Heart left ventricle (tissue), 16 donors: ENCODE results near the gene MGAT4A. TPM values are rescaled to one million over a fixed set of nuclear protein-coding genes. Genes with fewer than 3 reads are reported as not detected.

Experiments used
- ATAC-seq, 4 donors: fragments of 200-7000 bp; cut with Tn5 transposase; one replicate each; pipeline ENCODE4 v1.9.1; 2020 to 2022; ENCODE audit warnings: moderate library complexity in 4 of 4, mild to moderate bottlenecking in 3 of 4, moderate number of reproducible peaks in 1 of 4
- DNase-seq, 5 donors: peaks; one replicate each; pipeline ENCODE4 v3.0.0-alpha.2; 2020
- H3K27ac ChIP-seq, 12 donors: fragments of 200-600 bp; sonication (generic) in 4 of 12; one replicate each; pipeline versions ENCODE4 v1.5.0 to v1.8.0; 2016 to 2022; ENCODE audit warnings: mild to moderate bottlenecking in 2 of 12
- H3K27me3 ChIP-seq, 9 donors: fragments of 200-600 bp; sonication (generic) in 2 of 9; one replicate each; pipeline versions ENCODE4 v1.5.1 to v1.8.0; 2016 to 2022; ENCODE audit warnings: mild to moderate bottlenecking in 3 of 9
- H3K36me3 ChIP-seq, 9 donors: fragments of 200-600 bp; sonication (generic) in 2 of 9; one replicate each; pipeline versions ENCODE4 v1.5.0 to v1.8.0; 2018 to 2022; ENCODE audit warnings: mild to moderate bottlenecking in 2 of 9
- H3K4me1 ChIP-seq, 12 donors: fragments of 200-600 bp; sonication (generic) in 4 of 12; one replicate each; pipeline versions ENCODE4 v1.5.0 to v1.8.0; 2016 to 2022; ENCODE audit warnings: mild to moderate bottlenecking in 3 of 12
- H3K4me3 ChIP-seq, 12 donors: fragments of 200-600 bp; sonication (generic) in 4 of 12; one replicate each; pipeline versions ENCODE4 v1.5.0 to v1.8.0; 2017 to 2022; ENCODE audit warnings: mild to moderate bottlenecking in 9 of 12, moderate library complexity in 4 of 12
- H3K9me3 ChIP-seq, 12 donors: fragments of 200-600 bp; sonication (generic) in 4 of 12; one replicate each; pipeline versions ENCODE4 v1.5.0 to v1.8.0; 2016 to 2022; ENCODE audit warnings: mild to moderate bottlenecking in 1 of 12
- POLR2A ChIP-seq, 2 donors: fragments of 450-650 bp; IDR thresholded peaks; one replicate each; pipeline ENCODE4 v1.6.1; 2017; ENCODE audit warnings: antibody characterized with exemption in 2 of 2, mild to moderate bottlenecking in 2 of 2, moderate library complexity in 2 of 2
- WGBS, 4 donors: extraction: QIAGEN DNeasy Blood & Tissue Kit in 2 of 4; methylation state at CpG; one replicate each; pipeline versions ENCODE4 v1.1.5 to v1.1.7; 2013 to 2018; 5-methylcytosine and 5-hydroxymethylcytosine counted together
- intact Hi-C, 10 donors: fragments of 100-400 bp; cut with DNase I; formaldehyde crosslinking; loops; one replicate each; pipeline versions ENCODE4 v1.11.1 to v1.14.2; 2022
- polyA plus RNA-seq, 2 donors: library from polyadenylated mRNA; stranded (reverse); fragments of 200-250 nt; gene quantifications; one replicate each; pipeline ENCODE4 v1.2.3, GENCODE V29; 2013
- total RNA-seq, 9 donors: library from RNA; depleted of rRNA in 2 of 9; stranded (reverse); fragments of >200 nt in 2 of 9; fragmentation: NEBNext Ultra II Directional in 3 of 9; extraction: Animal tissue kit (Norgen Biotek cat#: 25700) in 3 of 9; gene quantifications; one replicate each; pipeline versions ENCODE4 v1.1.0 to v1.2.4, GENCODE V29; 2016 to 2023
- TF ChIP-seq, protein P1 (sequence below), 12 donors: fragments of 200-600 bp; sonication (generic) in 4 of 12; IDR thresholded peaks; one replicate each; pipeline versions ENCODE4 v1.5.0 to v1.8.0; 2018 to 2022; ENCODE audit warnings: antibody characterized with exemption in 12 of 12, mild to moderate bottlenecking in 5 of 12
- donor health status: ischemic (EF 13 %, LVEDD 7.1; RV severe dilation, severe dysfunction).
- donor health status: healthy with polysubstance abuse.
- donor health status: DM: no; HTN: yes; CAD: no.
- donor health status: DM: no; HTN: no; CAD: no.
- donor health status: ischemic (EF 25% LVEDD 6.9; RV normal size, moderate dysfunction).
- donor health status: ischemic (EF 25% LVEDD 5.7; RV mildly dilated, moderate dysfunction).
- donor health status: healthy.
- donor health status: DM: yes; HTN: yes; CAD: no.
- donor health status: ischemic (EF 35%, LVEDD 5.7; RV mildly dilated, moderate dysfunction).
- donor health status: nonischemic (EF 11% LVEDD 7.7; RV severe dilation, severe dysfunction).
- donor health status: DM: yes; HTN: yes; CAD: no.
- donor health status: PGD.
- donor health status: ischemic (EF 29% LVEDD 5.4; RV normal size, mild dysfunction).
- donor health status: nonischemic (EF 23%, LVEDD 6.1; RV moderate dilation, normal function).

Gene MGAT4A
- total and polyA plus RNA-seq, 11 donors = 4.2 to 45.0 (median 17.7) TPM

DNA sequence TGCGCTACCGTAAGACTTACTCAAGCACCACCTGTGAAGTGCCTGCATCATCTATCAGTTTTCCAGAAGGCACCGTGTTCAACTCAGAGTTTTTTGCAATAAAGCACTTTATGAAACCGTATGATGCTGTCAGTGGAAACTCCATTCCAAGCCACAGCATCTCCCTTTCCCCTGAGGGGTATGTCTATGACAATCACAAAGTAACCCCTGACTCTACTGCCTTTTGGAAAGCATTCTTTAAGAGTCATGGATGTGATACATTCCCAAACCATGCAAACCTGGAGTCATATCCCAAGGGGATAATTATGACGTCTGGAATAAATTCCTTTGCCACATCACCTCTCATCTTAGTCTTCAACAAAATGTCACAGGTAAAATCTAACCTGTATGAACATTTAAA is 83.3 kb downstream of the MGAT4A start:
- Histone ChIP-seq H3K27ac (no peak overlapping the region), H3K4me3 (no peak overlapping the region), H3K27me3 (no peaks in the 10 kb centered on the region), H3K4me1 (peaks cover 0 to 14% (median 0%) of the 10 kb centered on the region in 12 donors), H3K9me3 (no peaks in the 10 kb centered on the region), H3K36me3 (peaks cover 0 to 55% (median 17%) of the 10 kb centered on the region in 9 donors)
- ATAC-seq (no peak), DNase-seq (no peak)
- intact Hi-C loops = loop anchor here in 8 of 10 donors (1.0 to 10.0 kb wide), 7 partner anchors 85 to 420 kb away; partner anchors contain the start of gene MGAT4A (in 1 of the 8)
- 73 to 81% (median 76%) methylated on average over 5 of the region's 5 CpGs for WGBS, 4 donors
- TF ChIP-seq, protein P1, sequence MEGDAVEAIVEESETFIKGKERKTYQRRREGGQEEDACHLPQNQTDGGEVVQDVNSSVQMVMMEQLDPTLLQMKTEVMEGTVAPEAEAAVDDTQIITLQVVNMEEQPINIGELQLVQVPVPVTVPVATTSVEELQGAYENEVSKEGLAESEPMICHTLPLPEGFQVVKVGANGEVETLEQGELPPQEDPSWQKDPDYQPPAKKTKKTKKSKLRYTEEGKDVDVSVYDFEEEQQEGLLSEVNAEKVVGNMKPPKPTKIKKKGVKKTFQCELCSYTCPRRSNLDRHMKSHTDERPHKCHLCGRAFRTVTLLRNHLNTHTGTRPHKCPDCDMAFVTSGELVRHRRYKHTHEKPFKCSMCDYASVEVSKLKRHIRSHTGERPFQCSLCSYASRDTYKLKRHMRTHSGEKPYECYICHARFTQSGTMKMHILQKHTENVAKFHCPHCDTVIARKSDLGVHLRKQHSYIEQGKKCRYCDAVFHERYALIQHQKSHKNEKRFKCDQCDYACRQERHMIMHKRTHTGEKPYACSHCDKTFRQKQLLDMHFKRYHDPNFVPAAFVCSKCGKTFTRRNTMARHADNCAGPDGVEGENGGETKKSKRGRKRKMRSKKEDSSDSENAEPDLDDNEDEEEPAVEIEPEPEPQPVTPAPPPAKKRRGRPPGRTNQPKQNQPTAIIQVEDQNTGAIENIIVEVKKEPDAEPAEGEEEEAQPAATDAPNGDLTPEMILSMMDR (IDR thresholded peaks at IDR 0.05) = no peak
- no peak for TF ChIP-seq POLR2A (IDR thresholded peaks at IDR 0.05)

DNA sequence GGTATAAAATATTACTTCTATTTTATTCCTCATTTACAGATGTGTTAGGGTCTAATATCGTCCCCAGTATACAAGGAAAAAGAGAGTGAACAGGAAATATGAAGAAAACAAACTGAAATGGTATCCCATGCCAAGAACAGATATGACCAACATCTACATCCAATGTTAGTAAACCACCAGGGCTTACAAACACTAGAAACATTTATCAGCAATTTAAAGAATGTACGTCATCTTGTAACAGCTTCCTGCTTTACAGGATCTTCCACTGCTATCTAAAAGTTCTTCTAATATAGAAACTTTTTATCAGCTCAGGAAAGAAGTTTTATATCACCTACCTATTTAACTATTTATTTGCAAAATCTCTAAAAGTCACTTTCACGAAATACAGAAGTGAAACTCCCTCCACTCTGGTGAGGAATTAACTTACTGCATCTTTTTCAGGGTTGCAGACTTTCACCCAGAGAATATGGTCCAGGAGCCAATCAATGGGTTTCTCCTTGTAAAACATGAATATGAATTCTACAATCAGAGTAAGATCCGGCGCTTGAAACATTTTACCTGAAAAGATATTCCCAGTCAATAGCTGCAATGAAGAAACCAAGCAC is 87.3 kb downstream of the MGAT4A start:
- Histone ChIP-seq H3K27ac (no peak overlapping the region), H3K27me3 (no peaks in the 10 kb centered on the region), H3K4me3 (no peak overlapping the region), H3K4me1 (no peaks in the 10 kb centered on the region), H3K36me3 (peaks cover 0 to 87% (median 31%) of the 10 kb centered on the region in 9 donors), H3K9me3 (no peaks in the 10 kb centered on the region)
- DNase-seq (no peak), ATAC-seq (no peak)
- 84 to 90% (median 85%) methylated on average over 5 of the region's 5 CpGs for WGBS, 4 donors
- intact Hi-C loops = loop anchor here in 2 of 10 donors (10.0 kb wide), 1 partner anchor 421 kb away; no protein-coding TSS in a partner anchor
- TF ChIP-seq POLR2A (IDR thresholded peaks at IDR 0.05) = no peak
- TF ChIP-seq, protein P1 (IDR thresholded peaks at IDR 0.05) = no peak

DNA sequence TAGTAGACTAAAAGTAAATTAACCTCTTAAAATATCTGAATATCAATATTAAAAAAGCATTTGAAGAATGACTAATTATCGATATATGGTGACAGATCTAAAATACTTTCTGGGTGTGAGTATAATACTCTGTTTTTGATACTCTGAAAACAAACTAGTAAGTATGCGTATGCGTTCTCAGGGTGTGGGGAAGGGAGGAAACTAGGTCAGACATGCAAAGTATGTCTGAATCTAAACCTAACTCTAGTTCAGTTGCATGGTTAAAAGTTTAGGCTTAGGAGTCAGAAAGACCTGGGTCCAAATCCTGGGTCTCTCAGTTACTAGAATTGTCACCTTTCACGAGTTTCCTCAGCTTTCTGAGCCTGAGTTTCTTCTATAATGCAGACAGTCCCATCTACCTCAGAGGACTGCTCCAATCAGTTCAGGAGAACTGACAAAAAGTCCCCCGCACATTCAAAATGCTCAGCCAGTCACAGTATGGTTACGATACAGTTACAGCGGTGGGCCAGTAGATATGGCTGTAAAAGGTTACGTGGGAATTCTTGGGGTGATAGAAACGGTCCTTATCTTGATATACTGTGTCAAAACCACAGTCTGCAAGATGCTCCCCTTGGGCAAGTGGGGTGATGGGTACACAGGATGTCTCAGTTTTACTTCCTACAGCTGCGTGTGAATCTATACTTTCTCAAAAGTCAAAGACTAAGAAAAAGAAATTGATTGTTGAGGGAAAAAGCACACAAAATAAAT is 93.4 kb downstream of the MGAT4A start:
- peak overlapping the region in 1 of 12 donors; percentile 32 for H3K27ac ChIP-seq
- no peak for TF ChIP-seq POLR2A (IDR thresholded peaks at IDR 0.05)
- TF ChIP-seq, protein P1 (IDR thresholded peaks at IDR 0.05) = no peak
- no peaks in the 10 kb centered on the region for H3K27me3 ChIP-seq
- intact Hi-C loops = no loop called here
- H3K9me3 ChIP-seq = no peaks in the 10 kb centered on the region
- WGBS, 4 donors = 83 to 88% (median 87%) methylated on average over 10 of the region's 10 CpGs
- no peaks in the 10 kb centered on the region for H3K4me1 ChIP-seq
- DNase-seq = no peak
- H3K4me3 ChIP-seq = no peak overlapping the region
- ATAC-seq = no peak
- H3K36me3 ChIP-seq = peaks cover 0 to 98% (median 77%) of the 10 kb centered on the region in 9 donors

DNA sequence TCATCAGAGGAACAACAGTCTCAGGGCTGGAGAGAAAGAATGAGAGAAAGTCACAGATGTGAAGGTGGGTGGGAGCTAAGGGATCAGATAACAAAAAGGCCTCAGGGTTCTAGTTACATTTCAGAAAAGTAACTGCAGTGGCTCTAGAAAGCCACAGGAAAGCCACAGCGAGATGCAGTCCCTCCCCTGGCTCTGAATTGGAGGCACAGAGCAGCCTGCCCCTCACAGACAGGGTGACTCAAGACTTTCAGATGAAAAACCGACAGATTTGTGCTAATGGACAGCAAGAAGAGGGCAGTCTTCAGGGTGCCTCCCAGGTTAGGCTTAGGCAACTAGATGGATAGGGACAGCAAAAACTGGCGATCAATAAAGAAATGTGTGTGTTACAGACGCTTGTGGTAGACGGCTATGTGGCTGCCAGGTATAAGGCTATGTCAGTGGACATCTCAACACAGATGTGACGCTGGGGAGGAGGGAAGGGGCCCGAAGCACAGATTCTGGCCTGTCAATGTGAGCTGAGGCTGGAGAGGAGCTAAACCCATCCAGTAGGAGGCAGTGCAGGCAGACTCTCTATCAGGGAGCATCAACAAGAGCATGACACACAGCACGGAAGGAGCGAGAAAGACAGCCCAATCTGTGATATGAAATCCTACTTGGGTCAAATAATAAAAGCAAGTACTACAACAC is 96.4 kb downstream of the MGAT4A start:
- no peak overlapping the region for H3K4me3 ChIP-seq
- peak overlapping the region in 1 of 12 donors; percentile 30 for H3K27ac ChIP-seq
- H3K27me3 ChIP-seq = no peaks in the 10 kb centered on the region
- ATAC-seq = no peak
- TF ChIP-seq, protein P1 (IDR thresholded peaks at IDR 0.05) = no peak
- TF ChIP-seq POLR2A (IDR thresholded peaks at IDR 0.05) = no peak
- H3K36me3 ChIP-seq = peaks cover 0 to 100% (median 79%) of the 10 kb centered on the region in 9 donors
- WGBS, 4 donors = 78 to 85% (median 82%) methylated on average over 9 of the region's 9 CpGs
- intact Hi-C loops = no loop called here
- DNase-seq = no peak
- no peaks in the 10 kb centered on the region for H3K9me3 ChIP-seq
- H3K4me1 ChIP-seq = no peaks in the 10 kb centered on the region
